ENCODE data around the gene IKZF1. TPM values are rescaled to one million over a fixed set of nuclear protein-coding genes. Genes with fewer than 3 reads are reported as not detected.

IKZF1 gene
- total and polyA plus RNA-seq, 4 donors: 4.0 to 37.8 (median 18.5) TPM

- H3K36me3 ChIP-seq (ENCODE audit: control insufficient read depth in 4 of 4, insufficient read depth in 4 of 4, low read length in 4 of 4): no peaks in the 10 kb centered on the region
- H3K27ac ChIP-seq (ENCODE audit: low read depth in 1 of 2, low read length in 1 of 2): no peak overlapping the region
- no peaks in the 10 kb centered on the region for H3K27me3 ChIP-seq (ENCODE audit: control insufficient read depth in 3 of 3, insufficient read depth in 3 of 3, low read length in 2 of 3)
- DNase-seq (no peak), ATAC-seq (ENCODE audit: insufficient read depth, low FRiP score) (no peak)
- H3K4me3 ChIP-seq: no peak overlapping the region
- no peak for TF ChIP-seq CTCF (IDR thresholded peaks at IDR 0.05; ENCODE audit: control extremely low read depth, extremely low read depth)
- no peak overlapping the region for H3K9ac ChIP-seq (ENCODE audit: insufficient read depth in 1 of 2, low read length in 2 of 2)
- H3K9me3 ChIP-seq (ENCODE audit: control insufficient read depth in 4 of 4, insufficient read depth in 3 of 4, low read length in 3 of 4): no peaks in the 10 kb centered on the region
- WGBS, 2 donors: 54 to 66% methylated on average over 1 of the region's 1 CpG
- H3K4me1 ChIP-seq (ENCODE audit: control insufficient read depth in 5 of 5, insufficient read depth in 5 of 5, low read length in 5 of 5): no peaks in the 10 kb centered on the region
Measured at GRCh38 chr7:50273870-50274269, 30.6 kb upstream of the IKZF1 start.

GRCh38 chr7:50274361-50274760 lies 30.2 kb upstream of the IKZF1 start:
- no peaks in the 10 kb centered on the region for H3K27me3 ChIP-seq (ENCODE audit: control insufficient read depth in 3 of 3, insufficient read depth in 3 of 3, low read length in 2 of 3)
- H3K4me1 ChIP-seq (ENCODE audit: control insufficient read depth in 5 of 5, insufficient read depth in 5 of 5, low read length in 5 of 5): no peaks in the 10 kb centered on the region
- H3K9me3 ChIP-seq (ENCODE audit: control insufficient read depth in 4 of 4, insufficient read depth in 3 of 4, low read length in 3 of 4): no peaks in the 10 kb centered on the region
- no peaks in the 10 kb centered on the region for H3K36me3 ChIP-seq (ENCODE audit: control insufficient read depth in 4 of 4, insufficient read depth in 4 of 4, low read length in 4 of 4)
- DNase-seq: no peak
- TF ChIP-seq CTCF (IDR thresholded peaks at IDR 0.05; ENCODE audit: control extremely low read depth, extremely low read depth): no peak
- ATAC-seq (ENCODE audit: insufficient read depth, low FRiP score): no peak
- H3K9ac ChIP-seq (ENCODE audit: insufficient read depth in 1 of 2, low read length in 2 of 2): no peak overlapping the region
- no peak overlapping the region for H3K27ac ChIP-seq (ENCODE audit: low read depth in 1 of 2, low read length in 1 of 2)
- H3K4me3 ChIP-seq: no peak overlapping the region
- 34 to 54% methylated on average over 7 of the region's 7 CpGs for WGBS, 2 donors

- no peak for TF ChIP-seq CTCF (IDR thresholded peaks at IDR 0.05; ENCODE audit: control extremely low read depth, extremely low read depth)
- DNase-seq (no peak), ATAC-seq (ENCODE audit: insufficient read depth, low FRiP score) (no peak)
- no peak overlapping the region for H3K4me3 ChIP-seq
- no peaks in the 10 kb centered on the region for H3K9me3 ChIP-seq (ENCODE audit: control insufficient read depth in 4 of 4, insufficient read depth in 3 of 4, low read length in 3 of 4)
- H3K27me3 ChIP-seq (ENCODE audit: control insufficient read depth in 3 of 3, insufficient read depth in 3 of 3, low read length in 2 of 3): no peaks in the 10 kb centered on the region
- no peaks in the 10 kb centered on the region for H3K4me1 ChIP-seq (ENCODE audit: control insufficient read depth in 5 of 5, insufficient read depth in 5 of 5, low read length in 5 of 5)
- no peaks in the 10 kb centered on the region for H3K36me3 ChIP-seq (ENCODE audit: control insufficient read depth in 4 of 4, insufficient read depth in 4 of 4, low read length in 4 of 4)
- 75 to 90% methylated on average over 4 of the region's 4 CpGs for WGBS, 2 donors
- no peak overlapping the region for H3K27ac ChIP-seq (ENCODE audit: low read depth in 1 of 2, low read length in 1 of 2)
- no peak overlapping the region for H3K9ac ChIP-seq (ENCODE audit: insufficient read depth in 1 of 2, low read length in 2 of 2)
Measured at GRCh38 chr7:50275430-50275829, 29.1 kb upstream of the IKZF1 start.

GRCh38 chr7:50276483-50276882 lies 28.0 kb upstream of the IKZF1 start:
- DNase-seq (no peak), ATAC-seq (ENCODE audit: insufficient read depth, low FRiP score) (no peak)
- Histone ChIP-seq H3K9me3 (ENCODE audit: control insufficient read depth in 4 of 4, insufficient read depth in 3 of 4, low read length in 3 of 4) (no peaks in the 10 kb centered on the region), H3K36me3 (ENCODE audit: control insufficient read depth in 4 of 4, insufficient read depth in 4 of 4, low read length in 4 of 4) (no peaks in the 10 kb centered on the region), H3K4me1 (ENCODE audit: control insufficient read depth in 5 of 5, insufficient read depth in 5 of 5, low read length in 5 of 5) (no peaks in the 10 kb centered on the region), H3K4me3 (no peak overlapping the region), H3K27ac (ENCODE audit: low read depth in 1 of 2, low read length in 1 of 2) (no peak overlapping the region), H3K27me3 (ENCODE audit: control insufficient read depth in 3 of 3, insufficient read depth in 3 of 3, low read length in 2 of 3) (no peaks in the 10 kb centered on the region), H3K9ac (ENCODE audit: insufficient read depth in 1 of 2, low read length in 2 of 2) (no peak overlapping the region)
- WGBS, 2 donors: 2 to 3% methylated on average over 1 of the region's 1 CpG
- TF ChIP-seq CTCF (IDR thresholded peaks at IDR 0.05; ENCODE audit: control extremely low read depth, extremely low read depth): no peak

Measured in lung (tissue), 12 donors.